Skeletal muscle cell (primary cell): ENCODE data around the gene ST8SIA6.
"Not testable (repeated sequence)": the region's sequence is repeated elsewhere in the genome, so short reads cannot be mapped to it uniquely, and the experiment has no call there.

Source experiments
- DNase-seq: peaks from one replicate; pipeline ENCODE4 v3.0.0-alpha.2; 2010; ENCODE audit warnings: low read depth
- H3K4me3 ChIP-seq: 2 replicates; pipeline ENCODE4 v1.5.1; 2011; ENCODE audit warnings: low read depth, mild to moderate bottlenecking, control low read depth, low read length, moderate library complexity

Gene ST8SIA6

GRCh38 chr10:17356820-17357219 lies 97.6 kb downstream of the ST8SIA6 start:
- DNase-seq: no peak
- H3K4me3 ChIP-seq: no peak overlapping the region

GRCh38 chr10:17354781-17355180 lies 99.6 kb downstream of the ST8SIA6 start:
- H3K4me3 ChIP-seq: no peak overlapping the region
- DNase-seq: peak; percentile 23

GRCh38 chr10:17353568-17354300 lies 100.7 kb downstream of the ST8SIA6 start:
- H3K4me3 ChIP-seq: no peak overlapping the region
- no peak for DNase-seq

- DNase-seq: no peak
These were observed 101.8 kb downstream of the ST8SIA6 start for GRCh38 chr10:17352583-17352982.

GRCh38 chr10:17351506-17351905 lies 102.9 kb downstream of the ST8SIA6 start:
- H3K4me3 ChIP-seq: no peak overlapping the region
- no peak for DNase-seq

More at GRCh38 chr10:17352583-17352982, 101.8 kb downstream of the ST8SIA6 start:
- no peak overlapping the region for H3K4me3 ChIP-seq

- no peak for DNase-seq
- no peak overlapping the region for H3K4me3 ChIP-seq
These were observed 104.7 kb downstream of the ST8SIA6 start for GRCh38 chr10:17349717-17350116.

- DNase-seq: peak; percentile 66
- H3K4me3 ChIP-seq: peak overlapping the region; percentile 13
These were observed 105.7 kb downstream of the ST8SIA6 start for GRCh38 chr10:17348501-17349349.

GRCh38 chr10:17348011-17348500 lies 106.3 kb downstream of the ST8SIA6 start:
- peak overlapping the region; percentile 13 for H3K4me3 ChIP-seq
- no peak for DNase-seq

- DNase-seq: no peak
- H3K4me3 ChIP-seq: no peak overlapping the region
These were observed 110.2 kb downstream of the ST8SIA6 start for GRCh38 chr10:17344206-17344605.

GRCh38 chr10:17343118-17343517 lies 111.3 kb downstream of the ST8SIA6 start:
- no peak for DNase-seq

GRCh38 chr10:17340144-17340829 lies 114.1 kb downstream of the ST8SIA6 start:
- no peak overlapping the region for H3K4me3 ChIP-seq
- DNase-seq: no peak

More at GRCh38 chr10:17343118-17343517, 111.3 kb downstream of the ST8SIA6 start:
- no peak overlapping the region for H3K4me3 ChIP-seq

GRCh38 chr10:17335065-17335464 lies 119.3 kb downstream of the ST8SIA6 start:
- no peak overlapping the region for H3K4me3 ChIP-seq
- peak; percentile 52 for DNase-seq

GRCh38 chr10:17330501-17330900 lies 123.9 kb downstream of the ST8SIA6 start:
- no peak for DNase-seq
- H3K4me3 ChIP-seq: no peak overlapping the region

- H3K4me3 ChIP-seq: no peak overlapping the region
- DNase-seq: no peak
These were observed 128.0 kb downstream of the ST8SIA6 start for GRCh38 chr10:17326377-17326776.

GRCh38 chr10:17321957-17322356 lies 132.4 kb downstream of the ST8SIA6 start:
- DNase-seq, H3K4me3 ChIP-seq: not testable (repeated sequence)

GRCh38 chr10:17316488-17317170 lies 137.8 kb downstream of the ST8SIA6 start:
- no peak for DNase-seq
- H3K4me3 ChIP-seq: no peak overlapping the region

GRCh38 chr10:17309435-17309834 lies 145.0 kb downstream of the ST8SIA6 start:
- no peak for DNase-seq
- H3K4me3 ChIP-seq: no peak overlapping the region

GRCh38 chr10:17307123-17307522 lies 147.3 kb downstream of the ST8SIA6 start:
- no peak for DNase-seq
- no peak overlapping the region for H3K4me3 ChIP-seq

GRCh38 chr10:17292375-17292774 lies 162.0 kb downstream of the ST8SIA6 start:
- H3K4me3 ChIP-seq: no peak overlapping the region
- DNase-seq: no peak
